ENCODE results near the gene SEZ6L.

- TF ChIP-seq CTCF (IDR thresholded peaks at IDR 0.05 in 4 of 5, conservative IDR thresholded peaks at IDR 0.05 in 1 of 5) (no peak), POLR2A (IDR thresholded peaks at IDR 0.05) (no peak)
Measured at GRCh38 chr22:26241361-26241760, 72.1 kb downstream of the SEZ6L start.
